Breast epithelium (tissue), 3 donors: ENCODE measurements around the gene IRAK1BP1.

Source experiments
- POLR2AphosphoS5 ChIP-seq, 3 donors: sonication (generic); formaldehyde crosslinking; IDR thresholded peaks; one replicate each; pipeline ENCODE4 v1.6.1; 2017; ENCODE audit warnings: antibody characterized with exemption in 3 of 3
- TF ChIP-seq, protein P1 (sequence below), 3 donors: fragments of 450-650 bp; IDR thresholded peaks; one replicate each; pipeline ENCODE4 v1.5.1; 2016 to 2017; ENCODE audit warnings: antibody characterized with exemption in 3 of 3, mild to moderate bottlenecking in 3 of 3, moderate library complexity in 3 of 3

DNA sequence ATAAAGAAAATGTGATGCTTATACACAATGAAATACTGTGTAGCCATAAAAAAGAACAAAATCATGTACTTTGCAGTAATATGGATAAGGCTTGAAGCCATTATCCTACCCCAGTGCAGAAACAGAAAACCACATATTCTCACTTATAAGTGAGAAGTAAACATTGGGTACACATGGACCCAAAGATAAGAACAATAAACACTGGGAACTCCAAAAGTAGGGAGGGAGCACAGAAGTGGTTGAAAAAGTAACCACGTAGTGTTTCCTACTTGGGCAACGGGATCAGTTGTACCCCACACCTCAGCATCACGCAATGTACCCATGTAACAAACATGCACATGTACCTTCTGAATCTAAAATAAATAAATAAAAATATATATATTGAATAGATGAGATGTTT lies 8.2 kb downstream of the IRAK1BP1 start:
- TF ChIP-seq, protein P1, sequence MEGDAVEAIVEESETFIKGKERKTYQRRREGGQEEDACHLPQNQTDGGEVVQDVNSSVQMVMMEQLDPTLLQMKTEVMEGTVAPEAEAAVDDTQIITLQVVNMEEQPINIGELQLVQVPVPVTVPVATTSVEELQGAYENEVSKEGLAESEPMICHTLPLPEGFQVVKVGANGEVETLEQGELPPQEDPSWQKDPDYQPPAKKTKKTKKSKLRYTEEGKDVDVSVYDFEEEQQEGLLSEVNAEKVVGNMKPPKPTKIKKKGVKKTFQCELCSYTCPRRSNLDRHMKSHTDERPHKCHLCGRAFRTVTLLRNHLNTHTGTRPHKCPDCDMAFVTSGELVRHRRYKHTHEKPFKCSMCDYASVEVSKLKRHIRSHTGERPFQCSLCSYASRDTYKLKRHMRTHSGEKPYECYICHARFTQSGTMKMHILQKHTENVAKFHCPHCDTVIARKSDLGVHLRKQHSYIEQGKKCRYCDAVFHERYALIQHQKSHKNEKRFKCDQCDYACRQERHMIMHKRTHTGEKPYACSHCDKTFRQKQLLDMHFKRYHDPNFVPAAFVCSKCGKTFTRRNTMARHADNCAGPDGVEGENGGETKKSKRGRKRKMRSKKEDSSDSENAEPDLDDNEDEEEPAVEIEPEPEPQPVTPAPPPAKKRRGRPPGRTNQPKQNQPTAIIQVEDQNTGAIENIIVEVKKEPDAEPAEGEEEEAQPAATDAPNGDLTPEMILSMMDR (IDR thresholded peaks at IDR 0.05) = no peak
- TF ChIP-seq POLR2AphosphoS5 (IDR thresholded peaks at IDR 0.05) = no peak
